Mesenchymal stem cell (in vitro differentiated cells and primary cell): ENCODE measurements around the gene GBA2.

Source experiments
- DNase-seq: peaks from one replicate; pipeline ENCODE4 v3.0.0-alpha.2; 2013
- H2AFZ ChIP-seq: one replicate; pipeline ENCODE4 v1.6.1; 2013; ENCODE audit warnings: low read depth, mild to moderate bottlenecking, control low read depth, inconsistent platforms, low read length, moderate library complexity
- H2AK5ac ChIP-seq: 2 replicates; pipeline ENCODE4 v1.6.1; 2013; ENCODE audit warnings: low read length, moderate library complexity, mild to moderate bottlenecking, inconsistent platforms; ENCODE audit not compliant: severe bottlenecking
- H2BK120ac ChIP-seq: one replicate; pipeline ENCODE4 v1.6.1; 2013; ENCODE audit warnings: low read depth, mild to moderate bottlenecking, inconsistent platforms, low read length, moderate library complexity
- H2BK12ac ChIP-seq, 2 experiments: one replicate each; pipeline ENCODE4 v1.6.1; 2013; ENCODE audit warnings: inconsistent platforms in 2 of 2, low read length in 2 of 2, mild to moderate bottlenecking in 2 of 2, moderate library complexity in 2 of 2, control low read depth in 1 of 2
- H2BK15ac ChIP-seq: one replicate; pipeline ENCODE4 v1.6.1; 2013; ENCODE audit warnings: mild to moderate bottlenecking, low read depth, inconsistent platforms; ENCODE audit not compliant: poor library complexity, severe bottlenecking
- H2BK5ac ChIP-seq: 2 replicates; pipeline ENCODE4 v1.6.1; 2013; ENCODE audit warnings: low read depth, mild to moderate bottlenecking, low read length, control low read depth, inconsistent platforms; ENCODE audit not compliant: poor library complexity, severe bottlenecking
- H3K14ac ChIP-seq, 2 experiments: one replicate each; pipeline ENCODE4 v1.6.1; 2013; ENCODE audit warnings: inconsistent platforms in 2 of 2, low read length in 2 of 2, control low read depth in 1 of 2, mild to moderate bottlenecking in 1 of 2, moderate library complexity in 1 of 2
- H3K18ac ChIP-seq, 2 experiments: one replicate each; pipeline ENCODE4 v1.6.1; 2013; ENCODE audit warnings: inconsistent platforms in 2 of 2, low read length in 2 of 2, control low read depth in 1 of 2, low read depth in 1 of 2, mild to moderate bottlenecking in 1 of 2
- H3K23ac ChIP-seq, 2 experiments: one replicate each; pipeline ENCODE4 v1.6.1; 2013; ENCODE audit warnings: inconsistent platforms in 2 of 2, low read length in 2 of 2, mild to moderate bottlenecking in 2 of 2, moderate library complexity in 2 of 2, control low read depth in 1 of 2
- H3K27ac ChIP-seq: 2 replicates; pipeline ENCODE4 v1.5.1; 2013; ENCODE audit warnings: mild to moderate bottlenecking, moderate library complexity, low read length, control low read depth, inconsistent platforms; ENCODE audit not compliant: poor library complexity, severe bottlenecking
- H3K27me3 ChIP-seq, 2 experiments: 2 replicates each; pipeline versions ENCODE4 v1.6.1 to v1.7.0; 2013; ENCODE audit warnings: low read length in 2 of 2, mild to moderate bottlenecking in 2 of 2, moderate library complexity in 2 of 2, control low read depth in 1 of 2, inconsistent platforms in 1 of 2; ENCODE audit not compliant: control insufficient read depth in 1 of 2, insufficient read depth in 1 of 2
- H3K36me3 ChIP-seq, 2 experiments: 2 replicates each; pipeline versions ENCODE4 v1.6.1 to v1.7.0; 2013; ENCODE audit warnings: low read length in 2 of 2, control low read depth in 1 of 2, inconsistent platforms in 1 of 2, low read depth in 1 of 2, mild to moderate bottlenecking in 1 of 2; ENCODE audit not compliant: insufficient read depth in 2 of 2, control insufficient read depth in 1 of 2
- H3K4ac ChIP-seq, 2 experiments: one replicate each; pipeline ENCODE4 v1.6.1; 2013; ENCODE audit warnings: inconsistent platforms in 2 of 2, low read length in 2 of 2, mild to moderate bottlenecking in 2 of 2, moderate library complexity in 2 of 2, control low read depth in 1 of 2, low read depth in 1 of 2
- H3K4me1 ChIP-seq: 2 replicates; pipeline ENCODE4 v1.6.1; 2013; ENCODE audit warnings: low read depth, low read length, control low read depth; ENCODE audit not compliant: control insufficient read depth, insufficient read depth
- H3K4me2 ChIP-seq: 2 replicates; pipeline ENCODE4 v1.6.1; 2013; ENCODE audit warnings: low read length, mild to moderate bottlenecking, inconsistent platforms; ENCODE audit not compliant: poor library complexity, severe bottlenecking
- H3K4me3 ChIP-seq, 2 experiments: 2 replicates each; pipeline versions ENCODE4 v1.5.1 to v1.7.0; 2013; ENCODE audit warnings: low read length in 2 of 2, mild to moderate bottlenecking in 2 of 2, control low read depth in 1 of 2, low read depth in 1 of 2; ENCODE audit not compliant: insufficient read depth in 1 of 2
- H3K79me1 ChIP-seq: replicated peaks from 2 replicates; pipeline ENCODE4 v1.6.1; 2013; ENCODE audit warnings: mild to moderate bottlenecking, control low read depth, low read length, inconsistent platforms; ENCODE audit not compliant: poor library complexity, severe bottlenecking
- H3K9ac ChIP-seq: 2 replicates; pipeline ENCODE4 v1.7.0; 2013; ENCODE audit warnings: mild to moderate bottlenecking, low read length, moderate library complexity
- H3K9me3 ChIP-seq: 2 replicates; pipeline ENCODE4 v1.7.0; 2013; ENCODE audit warnings: mild to moderate bottlenecking, low read length; ENCODE audit not compliant: control insufficient read depth
- H4K8ac ChIP-seq: one replicate; pipeline ENCODE4 v1.6.1; 2013; ENCODE audit warnings: inconsistent platforms, mild to moderate bottlenecking, low read length, moderate library complexity
- H4K91ac ChIP-seq: one replicate; pipeline ENCODE4 v1.6.1; 2013; ENCODE audit warnings: mild to moderate bottlenecking, low read length, inconsistent platforms
- WGBS: methylation state at CpG from one replicate; pipeline ENCODE4 v1.1.7; 2013; ENCODE audit warnings: mixed read lengths; 5-methylcytosine and 5-hydroxymethylcytosine counted together

Gene GBA2

GRCh38 chr9:35753466-35753865 lies 4.4 kb upstream of the GBA2 start:
- Histone ChIP-seq H3K4me1 (peaks cover 37% of the 10 kb centered on the region), H3K36me3 (peaks cover 38 to 52% of the 10 kb centered on the region in 2 experiments), H3K4me3 (no peak overlapping the region), H2AK5ac (no peak overlapping the region), H3K4me2 (no peak overlapping the region), H3K27ac (no peak overlapping the region), H2BK12ac (no peak overlapping the region), H2AFZ (no peak overlapping the region), H3K4ac (no peak overlapping the region), H3K9me3 (no peaks in the 10 kb centered on the region), H2BK15ac (no peak overlapping the region), H3K9ac (no peak overlapping the region), H4K91ac (no peak overlapping the region), H3K18ac (no peak overlapping the region), H2BK120ac (no peak overlapping the region), H3K79me1 (peaks cover 24% of the 10 kb centered on the region), H2BK5ac (no peak overlapping the region), H3K27me3 (no peaks in the 10 kb centered on the region), H3K14ac (no peak overlapping the region), H3K23ac (no peak overlapping the region), H4K8ac (no peak overlapping the region)
- 98% methylated on average over 4 of the region's 5 CpGs for WGBS
- DNase-seq, result no peak

- no peak for DNase-seq
- 89% methylated on average over 4 of the region's 4 CpGs for WGBS
These were observed 1.2 kb upstream of the GBA2 start for GRCh38 chr9:35750256-35750531.

GRCh38 chr9:35749515-35750255 lies 657 bp upstream of the GBA2 start:
- H4K8ac ChIP-seq, result peak overlapping the region; percentile 93
- peak overlapping the region; percentile 86 for H4K91ac ChIP-seq
- peak overlapping the region; percentile 93 for H3K9ac ChIP-seq
- no peak overlapping the region for H3K23ac ChIP-seq
- H3K4me1 ChIP-seq, result peaks cover 33% of the 10 kb centered on the region
- peak; percentile 45 for DNase-seq
- H3K4me2 ChIP-seq, result peak overlapping the region; percentile 91
- H2BK12ac ChIP-seq, result peak overlapping the region; percentile 21 to 40
- peak overlapping the region in 1 of 2 experiments; percentile 63 for H3K14ac ChIP-seq
- H2BK120ac ChIP-seq, result peak overlapping the region; percentile 81
- 7% methylated on average over 16 of the region's 19 CpGs for WGBS
- peak overlapping the region; percentile 83 to 85 for H3K18ac ChIP-seq
- H3K9me3 ChIP-seq, result no peaks in the 10 kb centered on the region
- H2BK15ac ChIP-seq, result peak overlapping the region; percentile 93
- peaks cover 17% of the 10 kb centered on the region for H3K79me1 ChIP-seq
- peak overlapping the region; percentile 52 to 64 for H3K4ac ChIP-seq
- H3K27me3 ChIP-seq, result no peaks in the 10 kb centered on the region
- H3K4me3 ChIP-seq, result peak overlapping the region; percentile 88 to 95
- H2BK5ac ChIP-seq, result no peak overlapping the region
- H2AK5ac ChIP-seq, result peak overlapping the region; percentile 24
- H2AFZ ChIP-seq, result peak overlapping the region; percentile 33
- peak overlapping the region; percentile 68 for H3K27ac ChIP-seq
- peaks cover 32 to 50% of the 10 kb centered on the region in 2 experiments for H3K36me3 ChIP-seq

More at GRCh38 chr9:35750256-35750531, 1.2 kb upstream of the GBA2 start:
- Histone ChIP-seq H4K91ac (no peak overlapping the region), H2BK5ac (no peak overlapping the region), H3K36me3 (peaks cover 33 to 53% of the 10 kb centered on the region in 2 experiments), H3K4ac (no peak overlapping the region), H3K4me3 (peak overlapping the region in 1 of 2 experiments; percentile 95), H3K23ac (no peak overlapping the region), H3K4me2 (peak overlapping the region; percentile 91), H4K8ac (peak overlapping the region; percentile 47), H3K79me1 (peaks cover 18% of the 10 kb centered on the region), H3K18ac (no peak overlapping the region), H3K14ac (no peak overlapping the region), H3K4me1 (peaks cover 34% of the 10 kb centered on the region), H3K27ac (no peak overlapping the region), H2AK5ac (peak overlapping the region; percentile 24), H3K27me3 (no peaks in the 10 kb centered on the region), H2BK15ac (no peak overlapping the region), H3K9me3 (no peaks in the 10 kb centered on the region), H2BK12ac (peak overlapping the region in 1 of 2 experiments; percentile 21), H2AFZ (no peak overlapping the region), H3K9ac (peak overlapping the region; percentile 93), H2BK120ac (no peak overlapping the region)

DNA sequence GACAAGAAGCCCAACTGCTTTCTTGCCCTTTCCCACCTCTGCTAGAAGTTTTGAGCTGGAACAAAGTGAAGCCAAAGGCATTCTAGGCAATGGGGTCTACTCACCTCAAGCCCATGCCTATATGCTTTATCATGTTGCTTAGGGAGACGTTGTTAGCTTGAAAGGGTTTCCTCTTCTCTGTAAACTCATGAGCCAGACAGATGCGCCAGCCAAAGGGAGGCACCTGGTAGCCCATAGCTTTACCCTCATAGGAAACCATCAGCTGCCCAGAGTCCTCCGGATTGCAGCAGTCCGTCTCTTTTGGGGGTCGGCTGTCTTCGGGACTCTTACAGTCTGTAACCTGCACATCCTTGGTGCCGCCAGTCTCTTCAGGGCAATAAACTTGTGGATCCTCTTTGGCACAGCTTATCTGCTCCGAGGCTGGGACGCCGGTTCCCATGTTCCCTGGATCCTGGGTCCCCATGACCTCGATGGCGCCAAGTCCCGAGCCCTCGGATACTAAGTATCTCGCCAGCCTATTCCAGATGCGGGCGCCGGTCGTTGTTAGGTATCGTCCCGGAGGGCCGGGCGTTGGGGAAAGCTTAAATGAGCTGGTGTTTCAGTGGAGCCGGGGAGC lies 678 bp downstream of the GBA2 start:
- Histone ChIP-seq H3K9ac (peak overlapping the region; percentile 93), H2AFZ (no peak overlapping the region), H3K79me1 (peaks cover 24% of the 10 kb centered on the region), H4K8ac (no peak overlapping the region), H3K36me3 (peaks cover 36 to 50% of the 10 kb centered on the region in 2 experiments), H3K9me3 (no peaks in the 10 kb centered on the region), H2BK120ac (no peak overlapping the region), H3K14ac (peak overlapping the region in 1 of 2 experiments; percentile 46), H3K23ac (no peak overlapping the region), H3K18ac (peak overlapping the region; percentile 46 to 53), H3K27me3 (no peaks in the 10 kb centered on the region), H2BK12ac (peak overlapping the region in 1 of 2 experiments; percentile 15), H4K91ac (no peak overlapping the region), H3K4me3 (peak overlapping the region; percentile 88 to 95), H2BK15ac (peak overlapping the region; percentile 15), H3K27ac (peak overlapping the region; percentile 37), H2BK5ac (no peak overlapping the region), H3K4ac (peak overlapping the region in 1 of 2 experiments; percentile 72), H3K4me2 (peak overlapping the region; percentile 88), H2AK5ac (no peak overlapping the region), H3K4me1 (peaks cover 20% of the 10 kb centered on the region)
- under 1% methylated on average over 24 of the region's 24 CpGs for WGBS
- peak; percentile 29 for DNase-seq
